ENCODE data around the gene TP53TG3D. TPM values are rescaled to one million over a fixed set of nuclear protein-coding genes. Genes with fewer than 3 reads are reported as not detected.
"Not testable (repeated sequence)": the region's sequence is repeated elsewhere in the genome, so short reads cannot be mapped to it uniquely, and the experiment has no call there.

Gene TP53TG3D
- total and polyA plus RNA-seq, 9 of the 15 experiments (the other 6 are each of a cell fraction or from before 2014, with no cell fraction given) = 1.3 to 11.7 (median 3.6) TPM

DNA sequence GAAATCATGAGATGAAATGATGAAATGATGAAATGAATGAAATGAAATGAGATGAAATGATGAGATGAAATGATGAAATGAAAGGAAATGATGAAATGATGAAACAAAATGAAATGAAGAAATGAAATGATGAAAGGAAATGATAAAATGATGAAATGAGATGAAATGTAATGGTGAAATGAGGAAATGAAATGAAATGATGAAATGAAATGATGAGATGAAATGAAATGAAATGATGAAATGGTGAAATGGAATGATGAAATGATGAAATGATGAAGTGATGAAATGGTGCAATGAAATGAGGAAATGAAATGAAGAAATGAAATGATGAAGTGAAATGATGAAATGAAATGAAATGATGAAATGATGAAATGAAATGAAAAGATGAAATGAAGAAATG is 29.9 kb downstream of the TP53TG3D start:
- BruUV-seq (replicated peaks); CTCF ChIA-PET (ENCODE audit: low intra/inter-chr PET ratio); H3K9me3 ChIP-seq (replicated peaks; ENCODE audit: control insufficient read depth, insufficient read depth, low read depth, low read length); H3K27ac ChIP-seq (ENCODE audit: extremely low read depth, low read depth, low read length); intact Hi-C loops (cut with micrococcal nuclease); H3K4me3 ChIP-seq; in situ Hi-C loops (cut with MboI); H3K27me3 ChIP-seq (ENCODE audit: control insufficient read depth in 2 of 2, insufficient read depth in 2 of 2, low read length in 2 of 2); H4K20me1 ChIP-seq (replicated peaks; ENCODE audit: control insufficient read depth, insufficient read depth, low read length); H3K4me1 ChIP-seq (replicated peaks in 1 of 2; ENCODE audit: control insufficient read depth in 2 of 2, insufficient read depth in 2 of 2, low read length in 2 of 2); POLR2A ChIA-PET; ATAC-seq; DNase-seq (ENCODE audit: extremely low read depth in 1 of 4, low spot score in 3 of 4); H3K9me1 ChIP-seq (ENCODE audit: control insufficient read depth, insufficient read depth, low read length); H3K36me3 ChIP-seq (ENCODE audit: control insufficient read depth, insufficient read depth, low read length); H2AFZ ChIP-seq (ENCODE audit: low read depth, low read length); H3K4me2 ChIP-seq (ENCODE audit: insufficient read depth, low read length); H3K9ac ChIP-seq (ENCODE audit: insufficient read depth in 1 of 2, low read depth in 2 of 2, low read length in 2 of 2); H3K79me2 ChIP-seq (ENCODE audit: control insufficient read depth, insufficient read depth, low read length); FAIRE-seq; TF ChIP-seq CEBPG (CRISPR knock-in tag; IDR thresholded peaks at IDR 0.05): not testable (repeated sequence)
- TF ChIP-seq ZNF24 (IDR thresholded peaks at IDR 0.05) = peak; percentile 92
- TF ChIP-seq TRIM24 (IDR thresholded peaks at IDR 0.05) = peak; percentile 96 to 99
- TF ChIP-seq, protein P1, sequence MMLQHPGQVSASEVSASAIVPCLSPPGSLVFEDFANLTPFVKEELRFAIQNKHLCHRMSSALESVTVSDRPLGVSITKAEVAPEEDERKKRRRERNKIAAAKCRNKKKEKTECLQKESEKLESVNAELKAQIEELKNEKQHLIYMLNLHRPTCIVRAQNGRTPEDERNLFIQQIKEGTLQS (IDR thresholded peaks at IDR 0.05) = peak; percentile 45; the same call in 1 of the 2 replicates
- TF ChIP-seq, protein P1 (CRISPR knock-in tag; conservative IDR thresholded peaks at IDR 0.05) = not testable (repeated sequence)
- TF ChIP-seq CEBPG (tag; conservative IDR thresholded peaks at IDR 0.05 in 1 of 2, IDR thresholded peaks at IDR 0.05 in 1 of 2) = peak in 1 of 2 experiments; percentile 44; a peak in 2 of 4 replicates
- TF ChIP-seq CEBPB (tag; IDR thresholded peaks at IDR 0.05) = 0 out of 2 replicates have a peak, but pooled peaks have one; percentile 16

All from K562 (cell line).